Urinary bladder (tissue), 4 donors: ENCODE results near the gene HHAT. TPM values are rescaled to one million over a fixed set of nuclear protein-coding genes. Genes with fewer than 3 reads are reported as not detected.
"Not testable (repeated sequence)": the region's sequence is repeated elsewhere in the genome, so short reads cannot be mapped to it uniquely, and the experiment has no call there.

ENCODE experiments used
- DNase-seq: peaks from one replicate; pipeline ENCODE4 v3.0.0-alpha.2; 2015; ENCODE audit errors: extremely low spot score
- H3K27ac ChIP-seq: one replicate; pipeline ENCODE4 v1.5.1; 2013; ENCODE audit warnings: low read depth, mild to moderate bottlenecking, moderate library complexity
- H3K36me3 ChIP-seq: one replicate; pipeline ENCODE4 v1.6.1; 2013; ENCODE audit warnings: mild to moderate bottlenecking, moderate library complexity; ENCODE audit not compliant: insufficient read depth
- H3K4me1 ChIP-seq: one replicate; pipeline ENCODE4 v1.6.1; 2013; ENCODE audit warnings: mild to moderate bottlenecking, moderate library complexity; ENCODE audit not compliant: insufficient read depth
- H3K4me3 ChIP-seq: one replicate; pipeline ENCODE4 v1.5.1; 2013; ENCODE audit warnings: low read depth, low read length
- WGBS: extraction: QIAGEN DNeasy Blood & Tissue Kit; methylation state at CpG from one replicate; pipeline ENCODE4 v1.1.7; 2013; 5-methylcytosine and 5-hydroxymethylcytosine counted together
- polyA plus RNA-seq: library from polyadenylated mRNA; stranded (reverse); fragments of 200-250 nt; gene quantifications from one replicate; pipeline ENCODE4 v1.2.3, GENCODE V29; 2013
- total RNA-seq: library from RNA; depleted of rRNA; stranded (reverse); fragments of >200 nt; gene quantifications from one replicate; pipeline ENCODE4 v1.2.3, GENCODE V29; 2014
- donor health status: healthy with polysubstance abuse.
- donor health status: healthy.

Gene HHAT
- total and polyA plus RNA-seq, 2 donors: 3.3 to 10.8 TPM

DNA sequence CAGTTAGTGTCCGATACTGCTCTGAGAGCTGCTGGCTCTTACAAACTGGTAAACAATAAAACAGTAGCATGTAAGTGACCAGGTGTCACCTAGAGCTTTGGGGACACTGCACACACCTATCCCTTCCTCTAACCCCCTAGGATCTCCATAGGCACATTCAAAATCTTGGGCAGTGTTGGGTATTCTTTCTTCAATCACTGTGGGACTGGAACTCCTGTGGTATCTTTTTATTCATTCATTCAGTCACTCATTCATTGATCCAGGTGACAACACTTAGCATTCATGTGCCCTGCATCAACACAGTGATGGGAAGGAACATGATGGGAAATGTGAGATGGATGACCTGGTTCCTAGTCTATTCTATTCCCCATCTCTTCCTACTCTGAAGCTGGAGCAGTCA, 73.9 kb downstream of the HHAT start:
- H3K4me3 ChIP-seq: no peak overlapping the region
- H3K27ac ChIP-seq: no peak overlapping the region
- no peaks in the 10 kb centered on the region for H3K4me1 ChIP-seq
- whole genome bisulfite sequencing: 97% methylated on average over 1 of the region's 1 CpG
- no peak for DNase-seq
- H3K36me3 ChIP-seq: no peaks in the 10 kb centered on the region

DNA sequence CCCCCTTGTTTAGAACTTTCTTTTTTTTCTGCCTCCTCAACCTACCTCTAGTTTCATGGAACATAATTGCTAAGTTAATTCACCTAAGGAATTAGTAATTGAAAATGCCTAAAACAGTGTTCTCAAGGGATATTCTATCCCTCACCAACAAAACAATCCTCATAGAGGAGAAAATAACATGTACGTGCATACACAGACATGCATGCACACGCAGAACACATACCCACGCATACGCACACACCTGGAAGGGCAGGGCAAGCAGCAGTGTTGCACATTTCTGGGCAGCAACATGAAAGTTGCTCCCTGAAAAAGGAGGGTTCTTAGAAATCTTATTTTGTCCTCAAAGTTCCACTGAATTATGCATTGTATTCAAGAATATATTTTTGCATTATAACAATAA, 76.6 kb downstream of the HHAT start:
- WGBS: 90% methylated on average over 4 of the region's 4 CpGs
- no peaks in the 10 kb centered on the region for H3K36me3 ChIP-seq
- H3K27ac ChIP-seq: no peak overlapping the region
- no peak overlapping the region for H3K4me3 ChIP-seq
- no peak for DNase-seq
- no peaks in the 10 kb centered on the region for H3K4me1 ChIP-seq

DNA sequence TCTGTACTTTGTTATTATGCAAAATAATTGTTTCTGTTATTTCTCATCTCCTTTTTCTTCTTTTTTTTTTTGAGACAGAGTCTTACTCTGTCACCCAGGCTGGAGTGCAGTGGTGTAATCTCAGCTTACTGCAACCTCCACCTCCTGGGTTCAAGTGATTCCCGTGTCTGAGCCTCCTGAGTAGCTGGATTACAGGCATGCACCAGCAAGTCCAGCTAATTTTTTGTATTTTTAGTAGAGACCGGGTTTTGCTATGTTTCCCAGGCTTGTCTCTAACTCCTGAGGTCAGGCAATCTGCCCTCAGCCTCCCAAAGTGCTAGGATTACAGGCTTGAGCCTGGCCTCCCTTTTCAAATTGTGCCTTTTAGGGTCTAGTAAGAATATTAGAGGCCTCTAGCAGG, 77.6 kb downstream of the HHAT start:
- H3K27ac ChIP-seq, H3K36me3 ChIP-seq: not testable (repeated sequence)
- 67% methylated on average over 2 of the region's 2 CpGs for WGBS

DNA sequence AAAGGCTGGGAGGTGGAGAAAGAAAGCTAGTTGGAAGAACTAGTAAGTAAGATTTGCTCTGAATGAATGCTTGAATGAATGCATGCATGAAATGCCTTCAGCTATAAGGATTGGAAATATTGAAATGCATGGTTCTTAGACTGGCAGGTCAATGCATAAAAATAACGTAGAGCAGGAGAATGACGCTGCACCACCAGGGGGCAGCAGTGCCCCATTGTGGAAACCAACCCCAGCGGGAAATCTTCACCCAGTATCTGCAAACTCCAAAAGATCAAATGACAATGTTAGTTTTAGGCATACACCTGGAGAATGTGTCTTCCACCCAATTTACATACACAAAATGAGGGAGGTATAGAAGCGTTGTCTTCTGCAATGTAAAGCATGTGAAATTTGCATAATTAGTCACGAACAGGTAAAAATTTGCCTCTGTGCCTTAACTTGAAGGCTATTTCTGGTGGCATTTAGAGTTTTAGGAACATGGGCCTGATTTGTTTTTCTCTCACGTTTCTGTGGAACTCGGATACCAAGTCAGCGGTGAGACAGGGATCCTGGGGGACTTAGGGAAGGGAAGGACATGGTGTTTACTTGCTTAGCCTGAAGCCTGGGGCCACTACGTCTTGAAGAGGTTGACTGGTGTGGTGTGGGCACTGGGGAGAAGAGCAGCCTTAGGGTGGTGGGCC, 78.6 kb downstream of the HHAT start:
- Histone ChIP-seq H3K4me1 (no peaks in the 10 kb centered on the region), H3K36me3 (no peaks in the 10 kb centered on the region), H3K4me3 (no peak overlapping the region), H3K27ac (no peak overlapping the region)
- WGBS: 25% methylated on average over 9 of the region's 9 CpGs
- no peak for DNase-seq

More for the DNA sequence above, 77.6 kb downstream of the HHAT start:
- H3K4me3 ChIP-seq, H3K4me1 ChIP-seq, DNase-seq: not testable (repeated sequence)

DNA sequence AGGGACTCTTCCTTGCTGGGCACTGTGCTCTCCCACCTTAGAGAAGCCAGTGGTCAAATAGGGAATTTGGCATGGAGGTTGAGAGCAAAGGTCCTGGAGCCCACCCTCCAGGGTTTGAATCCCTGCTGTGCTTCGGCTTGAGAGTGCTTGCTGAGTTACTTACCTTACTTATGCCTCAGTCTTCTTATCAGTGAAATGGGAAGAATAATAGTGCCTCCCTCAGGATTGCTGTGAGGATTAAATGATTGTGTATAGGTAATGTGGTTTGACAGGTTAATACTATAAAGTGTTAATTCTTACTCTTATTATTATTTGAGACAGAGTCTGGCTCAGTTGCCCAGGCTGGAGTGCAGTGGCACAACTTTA, 79.2 kb downstream of the HHAT start:
- Histone ChIP-seq H3K27ac (no peak overlapping the region), H3K4me1 (no peaks in the 10 kb centered on the region), H3K36me3 (no peaks in the 10 kb centered on the region), H3K4me3 (no peak overlapping the region)
- DNase-seq: no peak
- WGBS: 100% methylated on average over 1 of the region's 1 CpG

DNA sequence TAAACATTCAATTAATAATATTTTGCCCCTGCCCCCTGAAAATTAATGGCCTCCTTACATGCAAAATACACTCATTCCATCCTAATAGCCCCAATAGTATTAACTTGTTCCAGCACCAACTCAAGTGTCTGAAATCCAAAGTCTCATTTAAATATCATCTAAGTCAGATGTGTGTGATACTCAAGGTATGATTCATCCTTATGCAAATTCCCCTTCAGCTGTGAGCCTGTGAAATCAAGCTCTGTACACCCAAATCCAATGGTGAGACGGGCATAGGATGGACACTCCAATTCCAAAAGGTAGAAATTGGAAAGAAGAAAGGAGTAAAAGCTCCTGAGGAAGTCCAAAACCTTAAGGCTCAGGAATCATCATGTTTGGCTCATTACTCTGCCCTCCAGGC, 83.5 kb downstream of the HHAT start:
- no peak for DNase-seq
- H3K4me1 ChIP-seq: no peaks in the 10 kb centered on the region
- WGBS: 89% methylated on average over 1 of the region's 1 CpG

DNA sequence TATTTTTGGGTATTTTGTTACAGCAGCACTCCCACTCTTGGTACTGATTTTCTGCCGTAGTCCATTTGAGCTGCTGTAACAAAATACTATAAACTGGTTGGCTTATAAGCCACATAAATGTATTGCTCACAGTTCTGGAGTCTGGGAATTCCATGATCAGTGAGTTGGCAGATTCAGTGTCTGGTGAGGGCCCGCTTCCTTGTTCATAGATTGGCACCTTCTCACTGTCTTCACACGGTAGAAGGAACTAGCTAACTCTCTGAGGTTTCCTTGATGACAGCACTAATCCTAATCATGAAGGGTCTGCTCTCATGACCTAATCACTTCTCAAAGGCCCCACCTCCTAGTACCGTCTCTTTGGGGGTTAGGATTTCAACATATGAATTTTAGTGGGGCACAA, 85.2 kb downstream of the HHAT start:
- H3K36me3 ChIP-seq: no peaks in the 10 kb centered on the region
- H3K4me1 ChIP-seq: no peaks in the 10 kb centered on the region
- DNase-seq: no peak
- 87% methylated on average over 4 of the region's 4 CpGs for WGBS
- no peak overlapping the region for H3K4me3 ChIP-seq
- H3K27ac ChIP-seq: no peak overlapping the region

More for the DNA sequence above, 83.5 kb downstream of the HHAT start:
- no peak overlapping the region for H3K4me3 ChIP-seq
- H3K27ac ChIP-seq: no peak overlapping the region
- no peaks in the 10 kb centered on the region for H3K36me3 ChIP-seq

DNA sequence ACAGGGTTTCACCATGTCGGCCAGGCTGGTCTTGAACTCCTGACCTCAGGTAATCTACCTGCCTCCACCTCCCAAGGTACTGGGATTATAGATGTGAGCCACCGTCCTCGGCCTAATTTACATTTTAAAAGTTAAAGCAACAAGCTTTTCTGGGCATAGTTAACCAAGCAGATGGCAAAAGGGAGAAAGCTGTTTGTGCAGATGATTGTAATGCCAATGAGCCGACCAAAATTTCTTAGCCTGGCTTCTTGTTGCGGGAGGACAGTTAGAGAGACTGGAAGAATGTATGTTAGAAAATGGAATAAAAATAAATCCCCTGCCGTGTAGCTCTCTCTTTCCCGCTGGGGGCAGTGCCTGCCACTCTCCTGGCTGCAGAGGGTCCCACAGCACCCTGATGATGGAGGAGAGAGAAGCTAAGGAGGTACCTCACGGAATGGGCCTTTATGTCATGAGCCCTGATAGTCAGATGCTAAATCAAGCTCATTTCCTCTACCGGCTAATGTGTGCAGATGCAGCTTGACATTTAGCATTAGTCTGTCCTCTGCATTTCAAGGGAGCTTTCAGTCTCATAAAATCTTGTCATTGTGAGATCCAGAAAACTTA, 87.2 kb downstream of the HHAT start:
- Histone ChIP-seq H3K4me1 (no peaks in the 10 kb centered on the region), H3K4me3 (no peak overlapping the region), H3K36me3 (no peaks in the 10 kb centered on the region), H3K27ac (no peak overlapping the region)
- 70% methylated on average over 9 of the region's 9 CpGs for WGBS
- no peak for DNase-seq

DNA sequence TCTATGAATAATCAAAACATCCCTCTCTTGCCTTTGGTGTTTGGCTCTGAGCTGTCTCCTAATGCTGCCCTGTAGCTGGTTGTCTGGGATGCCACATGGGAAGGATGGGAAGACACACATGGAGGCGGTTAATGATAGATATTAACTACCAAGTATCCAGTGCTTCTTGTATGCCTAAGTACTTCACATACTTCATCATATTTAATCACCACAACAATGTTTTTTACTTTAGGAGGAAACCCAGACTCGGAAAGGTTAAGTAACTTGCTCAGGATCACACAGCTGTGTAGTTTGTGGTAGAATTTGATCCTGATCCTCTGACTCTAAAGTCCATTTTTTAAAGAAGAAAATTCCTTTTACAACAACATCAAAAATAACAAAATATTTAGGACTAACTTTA, 88.0 kb downstream of the HHAT start:
- DNase-seq: no peak
- 91% methylated on average over 2 of the region's 2 CpGs for WGBS
- no peaks in the 10 kb centered on the region for H3K4me1 ChIP-seq
- H3K27ac ChIP-seq: no peak overlapping the region
- no peaks in the 10 kb centered on the region for H3K36me3 ChIP-seq
- no peak overlapping the region for H3K4me3 ChIP-seq

DNA sequence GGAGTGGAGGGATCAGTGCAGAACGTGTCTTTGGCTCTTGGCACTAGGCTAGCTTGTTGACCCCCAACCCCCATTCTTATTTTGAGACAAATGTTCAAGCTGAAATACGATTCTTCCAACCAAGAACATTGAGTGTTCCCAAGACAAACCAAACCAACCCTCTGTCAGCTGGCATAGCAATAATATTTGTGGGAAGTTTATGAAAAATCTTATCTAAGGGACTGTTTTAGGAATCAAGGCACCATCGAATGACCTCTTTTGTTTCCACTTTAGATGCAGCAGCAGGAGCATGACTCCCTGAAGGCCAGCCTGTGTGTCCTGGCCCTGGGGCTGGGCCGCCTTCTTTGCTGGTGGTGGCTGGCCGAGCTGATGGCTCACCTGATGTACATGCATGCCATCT, 89.2 kb downstream of the HHAT start:
- H3K36me3 ChIP-seq: no peaks in the 10 kb centered on the region
- no peak for DNase-seq
- no peaks in the 10 kb centered on the region for H3K4me1 ChIP-seq
- no peak overlapping the region for H3K4me3 ChIP-seq
- H3K27ac ChIP-seq: no peak overlapping the region
- WGBS: 89% methylated on average over 5 of the region's 5 CpGs

DNA sequence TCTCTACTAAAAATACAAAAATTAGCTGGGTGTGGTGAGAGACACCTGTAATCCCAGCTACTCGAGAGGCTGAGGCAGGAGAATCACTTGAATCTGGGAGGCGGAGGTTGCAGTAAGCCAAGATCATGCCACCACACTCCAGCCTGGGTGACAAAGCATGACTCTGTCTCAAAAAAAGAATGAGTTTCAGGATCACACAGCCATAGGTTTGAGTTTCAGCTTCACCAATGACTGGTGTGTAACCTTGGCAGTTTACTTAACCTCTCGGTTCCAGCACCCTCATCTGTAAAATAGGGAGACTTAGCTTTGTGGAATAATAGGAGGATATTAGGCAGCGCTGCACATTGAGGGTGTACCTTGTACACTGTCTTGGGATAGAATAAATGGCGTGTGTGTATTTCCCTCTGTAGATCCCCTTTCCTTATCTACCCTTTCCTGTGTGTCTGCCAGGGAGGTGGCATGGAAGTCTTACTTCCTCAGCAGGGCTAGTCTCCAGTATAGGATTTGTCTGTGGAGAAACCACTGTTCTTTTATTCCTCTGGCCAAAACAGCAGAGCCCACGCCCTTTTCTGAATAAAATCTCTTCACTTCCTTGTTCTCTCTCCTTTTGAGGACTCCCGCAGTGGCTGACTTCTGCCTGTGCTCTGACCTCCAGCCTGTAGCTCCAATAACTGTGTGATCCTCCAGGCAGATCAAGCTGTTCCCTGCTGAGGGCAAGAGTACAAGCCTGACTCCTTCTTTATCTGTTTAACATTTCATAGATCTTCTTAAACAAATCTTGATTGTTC, 90.4 kb downstream of the HHAT start:
- 79% methylated on average over 7 of the region's 7 CpGs for WGBS
- H3K4me1 ChIP-seq: no peaks in the 10 kb centered on the region
- DNase-seq: no peak
- no peak overlapping the region for H3K4me3 ChIP-seq
- no peaks in the 10 kb centered on the region for H3K36me3 ChIP-seq
- no peak overlapping the region for H3K27ac ChIP-seq

DNA sequence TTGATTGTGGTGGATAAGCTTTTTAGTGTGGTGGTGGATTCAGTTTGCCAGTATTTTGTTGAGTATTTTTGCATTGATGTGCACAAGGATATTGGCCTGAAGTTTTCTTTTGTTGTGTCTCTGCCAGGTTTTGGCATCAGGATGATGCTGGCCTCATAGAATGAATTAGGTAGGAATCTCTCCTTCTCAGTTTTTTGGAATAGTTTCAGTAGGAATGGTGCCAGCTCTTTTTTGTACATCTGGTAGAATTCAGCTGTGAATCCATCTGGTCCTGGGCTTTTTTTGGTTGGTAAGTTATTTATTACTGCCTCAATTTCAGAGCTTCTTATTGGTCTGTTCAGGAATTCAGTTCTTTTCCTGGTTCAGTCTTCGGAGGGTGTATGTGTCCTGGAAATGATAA, 98.0 kb downstream of the HHAT start:
- DNase-seq, H3K4me1 ChIP-seq, H3K36me3 ChIP-seq, H3K27ac ChIP-seq, H3K4me3 ChIP-seq: not testable (repeated sequence)
- 83% methylated on average over 1 of the region's 1 CpG for WGBS

DNA sequence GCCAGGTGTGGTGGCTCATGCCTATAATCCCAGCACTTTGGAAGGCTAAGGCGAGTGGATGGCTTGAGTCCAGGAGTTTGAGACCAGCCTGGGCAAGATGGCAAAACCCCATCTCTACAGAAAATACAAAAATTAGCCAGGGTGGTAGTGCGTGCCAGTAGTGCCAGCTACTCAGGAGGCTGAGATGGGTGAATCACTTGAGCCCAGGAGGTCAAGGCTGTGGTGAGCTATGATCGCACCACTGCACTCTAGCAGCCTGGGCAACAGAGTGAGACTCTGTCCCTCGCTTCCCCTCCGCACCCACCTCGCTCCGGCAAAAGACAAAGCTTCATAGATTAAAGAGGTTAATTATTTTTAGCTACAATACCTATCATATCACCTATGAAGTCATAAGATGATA, 100.0 kb downstream of the HHAT start:
- WGBS: 96% methylated on average over 7 of the region's 7 CpGs
- H3K27ac ChIP-seq: no peak overlapping the region
- no peak overlapping the region for H3K4me3 ChIP-seq
- H3K36me3 ChIP-seq: no peaks in the 10 kb centered on the region
- no peak for DNase-seq
- H3K4me1 ChIP-seq: no peaks in the 10 kb centered on the region

DNA sequence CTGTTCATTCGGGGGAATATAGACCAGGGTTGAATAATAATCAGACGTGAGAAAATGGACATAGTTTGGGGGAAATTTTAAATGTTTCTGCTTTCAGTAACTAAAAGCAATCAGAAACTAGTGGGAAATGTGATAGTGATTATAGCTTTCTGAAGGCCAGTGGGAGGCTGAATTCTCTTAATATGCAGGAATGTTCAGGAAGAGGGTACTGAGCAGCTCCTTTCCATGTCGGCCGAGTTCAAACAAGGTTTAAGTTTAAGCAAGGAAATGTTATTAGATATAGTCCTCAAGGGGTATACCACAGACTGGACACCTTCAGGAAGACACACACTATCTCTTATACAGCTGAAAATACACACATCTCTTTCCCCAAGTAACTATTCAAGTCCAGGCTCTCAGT, 105.5 kb downstream of the HHAT start:
- Histone ChIP-seq H3K36me3 (no peaks in the 10 kb centered on the region), H3K4me3 (no peak overlapping the region), H3K4me1 (no peaks in the 10 kb centered on the region), H3K27ac (no peak overlapping the region)
- WGBS: 69% methylated on average over 4 of the region's 4 CpGs
- no peak for DNase-seq
